Ecto neural progenitor cell (in vitro differentiated cells): ENCODE data around the gene PRIM1.
A peak's percentile ranks its signal among the peaks of the same experiment; 100 is the strongest.
"Not testable (repeated sequence)": the region's sequence is repeated elsewhere in the genome, so short reads cannot be mapped to it uniquely, and the experiment has no call there.

Source experiments
- DNase-seq: peaks from one replicate; pipeline ENCODE4 v3.0.0-alpha.2; 2018; ENCODE audit warnings: low spot score

PRIM1 gene

GRCh38 chr12:56716933-56717880 lies 34.9 kb downstream of the PRIM1 start:
- no peak for DNase-seq

- DNase-seq, result no peak
Observed at GRCh38 chr12:56716458-56716857, 35.7 kb downstream of the PRIM1 start.

- no peak for DNase-seq
Observed at GRCh38 chr12:56715798-56716197, 36.3 kb downstream of the PRIM1 start.

- no peak for DNase-seq
Observed at GRCh38 chr12:56714431-56714929, 37.6 kb downstream of the PRIM1 start.

GRCh38 chr12:56713345-56713744 lies 38.8 kb downstream of the PRIM1 start:
- DNase-seq, result no peak

- DNase-seq, result no peak
Observed at GRCh38 chr12:56709759-56710376, 42.3 kb downstream of the PRIM1 start.

- DNase-seq, result not testable (repeated sequence)
Observed at GRCh38 chr12:56704522-56704921, 47.6 kb downstream of the PRIM1 start.

GRCh38 chr12:56699020-56699661 lies 53.0 kb downstream of the PRIM1 start:
- DNase-seq, result no peak

- DNase-seq, result no peak
Observed at GRCh38 chr12:56695327-56696101, 56.6 kb downstream of the PRIM1 start.

- DNase-seq, result no peak
Observed at GRCh38 chr12:56694161-56694560, 58.0 kb downstream of the PRIM1 start.

GRCh38 chr12:56688846-56689109 lies 63.3 kb downstream of the PRIM1 start:
- no peak for DNase-seq

GRCh38 chr12:56688129-56688845 lies 63.8 kb downstream of the PRIM1 start, which contains the start of gene PTGES3:
Gene PTGES3, minus strand, starts transcription at chr12:56688284. Its CDS starts 285 bp downstream, at chr12:56687999.
- DNase-seq, result peak; percentile 100

- no peak for DNase-seq
Observed at GRCh38 chr12:56687223-56688128, 64.6 kb downstream of the PRIM1 start.

GRCh38 chr12:56684745-56685359 lies 67.3 kb downstream of the PRIM1 start:
- DNase-seq, result peak; percentile 31

GRCh38 chr12:56682323-56682722 lies 69.8 kb downstream of the PRIM1 start:
- peak; percentile 6 for DNase-seq
